AG04449 (cell line): ENCODE results near the gene PTGIS.
"Not testable (repeated sequence)": the region's sequence is repeated elsewhere in the genome, so short reads cannot be mapped to it uniquely, and the experiment has no call there.

Experiments
- CTCF ChIA-PET: fragments of 350-600 bp; formaldehyde crosslinking; extraction: SDS; loops from one replicate; lab custom pipeline; 2021; ENCODE audit warnings: antibody characterized with exemption; lab: Yijun Ruan, JAX
- POLR2A ChIA-PET: fragments of 400-600, 350-600 bp; formaldehyde crosslinking; extraction: SDS; loops from one replicate; lab custom pipeline; 2020; ENCODE audit warnings: antibody characterized with exemption, inconsistent platforms; lab: Yijun Ruan, JAX
- DNase-seq: peaks from one replicate; pipeline ENCODE4 v3.0.0-alpha.2; 2010; ENCODE audit warnings: low read depth, low spot score
- H3K4me3 ChIP-seq: 2 replicates; pipeline ENCODE4 v1.5.1; 2011; ENCODE audit warnings: low read depth, mild to moderate bottlenecking, control low read depth, low read length
- TF ChIP-seq, protein P1 (sequence below): IDR thresholded peaks from one replicate; pipeline ENCODE4 v1.5.1; 2011; ENCODE audit warnings: mild to moderate bottlenecking, moderate library complexity, low read length, control low read depth, inconsistent platforms; ENCODE audit not compliant: insufficient read depth; ENCODE audit errors: missing control alignments

Gene PTGIS

DNA sequence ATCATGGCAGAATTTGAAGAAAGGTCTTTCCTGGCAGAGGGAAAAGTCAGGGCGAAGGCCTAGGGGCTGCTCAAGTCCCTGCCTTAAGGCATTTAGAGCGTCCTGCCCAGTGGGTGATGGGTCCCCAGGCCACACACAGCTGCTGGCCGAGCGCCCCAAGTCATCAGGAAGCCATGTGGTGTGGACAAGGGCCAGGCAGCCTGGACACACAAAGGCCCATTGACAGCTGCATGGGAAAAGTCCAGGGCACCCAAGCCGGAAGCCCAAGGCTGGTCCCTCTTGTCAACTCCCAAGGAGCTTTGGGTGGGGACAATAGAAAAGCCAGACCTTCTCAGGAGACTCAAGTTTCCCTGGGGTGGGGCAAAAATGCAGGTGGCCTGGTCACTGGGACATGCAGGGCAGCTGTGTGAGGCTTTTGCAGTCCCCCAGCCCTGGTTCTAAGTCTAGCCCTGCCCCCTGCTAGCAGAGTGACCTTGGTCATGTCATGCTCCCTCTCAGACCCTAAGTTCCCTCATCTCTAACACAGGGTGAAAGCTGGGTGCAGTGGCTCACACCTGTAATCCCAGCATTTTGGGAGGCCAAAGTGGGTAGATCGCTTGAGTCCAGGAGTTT, 44.3 kb upstream of the PTGIS start:
- TF ChIP-seq, protein P1, sequence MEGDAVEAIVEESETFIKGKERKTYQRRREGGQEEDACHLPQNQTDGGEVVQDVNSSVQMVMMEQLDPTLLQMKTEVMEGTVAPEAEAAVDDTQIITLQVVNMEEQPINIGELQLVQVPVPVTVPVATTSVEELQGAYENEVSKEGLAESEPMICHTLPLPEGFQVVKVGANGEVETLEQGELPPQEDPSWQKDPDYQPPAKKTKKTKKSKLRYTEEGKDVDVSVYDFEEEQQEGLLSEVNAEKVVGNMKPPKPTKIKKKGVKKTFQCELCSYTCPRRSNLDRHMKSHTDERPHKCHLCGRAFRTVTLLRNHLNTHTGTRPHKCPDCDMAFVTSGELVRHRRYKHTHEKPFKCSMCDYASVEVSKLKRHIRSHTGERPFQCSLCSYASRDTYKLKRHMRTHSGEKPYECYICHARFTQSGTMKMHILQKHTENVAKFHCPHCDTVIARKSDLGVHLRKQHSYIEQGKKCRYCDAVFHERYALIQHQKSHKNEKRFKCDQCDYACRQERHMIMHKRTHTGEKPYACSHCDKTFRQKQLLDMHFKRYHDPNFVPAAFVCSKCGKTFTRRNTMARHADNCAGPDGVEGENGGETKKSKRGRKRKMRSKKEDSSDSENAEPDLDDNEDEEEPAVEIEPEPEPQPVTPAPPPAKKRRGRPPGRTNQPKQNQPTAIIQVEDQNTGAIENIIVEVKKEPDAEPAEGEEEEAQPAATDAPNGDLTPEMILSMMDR: no peak
- no peak for DNase-seq
- H3K4me3 ChIP-seq: no peak overlapping the region
- POLR2A ChIA-PET: no interaction called here
- CTCF ChIA-PET: interaction anchor here (0.9 to 15.2 kb wide), 22 partner anchors 8 to 319 kb away, joined by 3 to 626 read pairs (median 5); no protein-coding TSS in a partner anchor

DNA sequence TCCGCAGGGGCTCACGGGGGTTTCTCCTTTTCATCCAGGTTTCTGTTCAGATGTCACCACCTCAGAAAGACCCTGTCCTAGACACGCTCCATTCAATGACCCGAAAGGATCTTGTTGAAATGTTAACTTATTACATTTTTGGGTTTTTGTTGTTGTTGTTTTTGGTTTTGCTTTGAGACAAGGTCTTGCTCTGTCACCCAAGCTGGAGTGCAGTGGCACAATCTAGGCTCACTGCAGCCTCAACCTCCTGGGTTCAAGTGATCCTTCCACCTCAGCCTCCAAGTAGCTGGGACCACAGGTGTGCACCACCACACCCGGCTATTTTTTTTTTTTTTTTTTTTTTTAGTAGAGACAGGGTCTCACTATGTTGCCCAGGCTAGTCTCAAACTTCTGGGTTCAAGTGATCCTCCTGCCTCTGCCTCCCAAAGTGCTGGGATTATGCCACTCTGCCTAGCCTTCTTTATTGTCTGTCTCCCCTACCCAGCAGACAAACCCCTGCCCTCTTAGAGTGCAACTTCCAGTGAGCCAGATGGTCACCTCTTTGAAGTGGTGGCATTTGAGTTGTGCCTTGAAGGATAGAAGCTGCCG, 43.7 kb upstream of the PTGIS start:
- DNase-seq, POLR2A ChIA-PET: not testable (repeated sequence)
- H3K4me3 ChIP-seq: peak overlapping the region; percentile 38
- CTCF ChIA-PET: interaction anchor here (0.9 to 15.2 kb wide), 22 partner anchors 9 to 320 kb away, joined by 3 to 626 read pairs (median 5); no protein-coding TSS in a partner anchor

DNA sequence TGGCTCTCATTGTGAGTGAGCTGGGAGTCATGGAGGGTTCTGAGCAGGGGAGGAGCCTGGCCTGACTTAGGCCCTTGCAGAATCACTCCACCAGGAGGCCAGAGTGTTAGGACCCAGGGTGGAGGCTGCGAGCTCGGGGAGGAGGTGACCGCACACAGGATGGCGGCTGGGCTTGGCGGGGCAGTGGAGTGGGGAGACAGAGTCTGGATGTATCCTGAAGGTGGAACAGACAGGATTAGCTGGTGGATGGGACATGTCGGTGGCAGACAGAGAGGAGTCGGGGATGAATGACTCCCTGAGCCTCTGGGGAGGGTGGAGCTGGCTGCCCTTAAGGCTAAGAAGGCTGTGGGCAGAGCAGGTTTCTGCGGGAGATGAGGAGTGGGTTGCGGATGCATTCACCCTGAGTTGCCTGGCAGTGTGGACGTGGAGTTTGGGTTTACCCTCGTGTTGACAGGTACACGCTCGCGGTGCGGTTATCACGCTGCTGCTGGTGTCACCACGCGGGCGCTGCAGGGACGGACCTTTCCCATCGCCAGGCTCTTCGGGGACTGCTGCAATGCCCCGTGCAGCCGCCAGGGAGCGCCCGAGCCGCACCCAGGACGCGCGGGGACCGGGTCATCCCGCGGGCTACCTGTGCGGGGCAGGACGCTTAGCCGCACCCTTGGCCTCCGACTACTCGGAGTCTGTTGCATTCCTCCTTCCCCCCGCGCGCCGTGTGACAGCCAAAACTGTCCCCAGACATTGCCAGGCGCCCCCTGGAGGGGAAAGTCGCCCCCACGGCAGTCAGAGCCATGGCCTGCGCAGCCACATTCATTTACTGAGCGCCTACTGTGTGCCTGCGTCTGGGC, 43.0 kb upstream of the PTGIS start:
- no peak for DNase-seq
- ChIA-PET POLR2A (interaction anchor here (1.1 kb wide), 1 partner anchor 67 kb away, joined by 4 read pairs; no protein-coding TSS in a partner anchor), CTCF (interaction anchor here (0.7 to 15.2 kb wide), 40 partner anchors 10 to 354 kb away, joined by 3 to 626 read pairs (median 5); partner anchors contain the start of gene SLC9A8)
- H3K4me3 ChIP-seq: peak overlapping the region; percentile 46
- TF ChIP-seq, protein P1: peak; percentile 95

DNA sequence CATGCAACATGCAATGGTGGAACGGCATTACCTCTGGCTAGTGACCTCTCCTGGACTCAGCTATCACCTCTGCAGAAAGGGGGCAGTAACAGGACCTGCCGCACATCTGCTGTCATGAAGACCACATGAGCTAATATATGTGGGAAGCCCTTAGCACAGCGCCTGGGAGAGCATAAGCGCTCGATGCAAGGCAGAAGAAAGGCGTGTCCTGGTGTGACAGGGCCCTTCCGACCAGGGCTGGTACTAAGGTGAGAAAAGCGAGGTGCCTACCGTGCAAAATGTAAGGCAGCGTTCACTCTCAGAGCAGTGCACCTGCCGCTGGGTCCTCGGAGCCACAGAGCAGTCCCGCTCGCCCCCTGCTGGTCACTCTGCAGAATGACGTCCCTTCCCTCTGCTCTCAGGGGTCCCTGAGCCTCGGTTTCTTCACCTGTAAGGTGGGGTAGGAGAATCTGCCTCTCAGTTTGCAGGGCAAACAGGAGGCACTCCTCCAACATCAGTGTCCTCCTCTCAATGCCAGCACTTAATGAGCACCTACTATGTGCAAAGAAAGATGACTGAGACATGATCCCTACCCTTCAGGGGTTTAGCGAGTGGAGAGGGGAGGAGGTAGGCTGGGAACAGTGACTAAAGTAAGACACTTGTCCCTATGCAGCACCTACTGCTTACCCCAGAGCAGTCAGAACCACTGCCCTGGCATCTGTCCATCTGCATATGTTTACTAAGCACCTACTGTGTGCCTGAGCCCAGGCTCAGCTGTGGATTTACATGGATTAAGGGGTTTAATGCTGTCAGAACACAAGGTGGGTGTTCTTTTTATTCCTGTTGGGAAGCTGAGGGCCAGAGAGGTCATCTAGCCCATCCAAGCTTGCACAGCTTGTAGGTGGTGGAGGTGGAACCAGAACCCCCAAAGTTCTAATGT, 41.1 kb upstream of the PTGIS start:
- no peak for DNase-seq
- TF ChIP-seq, protein P1: peak; percentile 98
- POLR2A ChIA-PET: interaction anchor here (1.8 kb wide), 1 partner anchor 204 kb away, joined by 4 read pairs; the partner anchor contains the start of gene SLC9A8
- CTCF ChIA-PET: interaction anchor here (0.5 to 15.2 kb wide), 50 partner anchors 8 to 462 kb away, joined by 3 to 626 read pairs (median 5); partner anchors contain the start of gene SLC9A8
- H3K4me3 ChIP-seq: no peak overlapping the region

DNA sequence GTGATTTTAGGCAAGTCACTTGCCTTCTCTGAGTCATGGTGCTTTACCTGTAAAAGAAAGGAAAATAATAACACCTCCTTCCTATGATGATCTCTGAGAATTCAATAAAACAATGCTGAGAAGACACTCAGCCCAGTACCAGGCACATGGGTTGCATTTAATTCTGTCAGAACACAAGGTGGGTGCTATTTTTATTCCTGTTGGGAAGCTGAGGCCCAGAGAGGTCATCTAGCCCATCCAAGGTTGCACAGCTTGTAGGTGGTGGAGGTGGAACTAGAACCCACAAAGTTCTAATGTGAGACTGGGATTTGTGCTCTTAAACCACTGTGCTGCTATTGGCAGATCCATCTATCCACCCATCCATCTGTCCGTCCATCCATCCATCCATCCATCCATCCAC, 39.6 kb upstream of the PTGIS start:
- TF ChIP-seq, protein P1: no peak
- DNase-seq: no peak
- no peak overlapping the region for H3K4me3 ChIP-seq
- POLR2A ChIA-PET: no interaction called here
- CTCF ChIA-PET: interaction anchor here (0.7 to 15.2 kb wide), 23 partner anchors 8 to 321 kb away, joined by 3 to 626 read pairs (median 7); no protein-coding TSS in a partner anchor
